IMR-90 (cell line): ENCODE results near the gene UNC13A. TPM values are rescaled to one million over a fixed set of nuclear protein-coding genes. Genes with fewer than 3 reads are reported as not detected.
A peak's percentile ranks its signal among the peaks of the same experiment; 100 is the strongest.

Source experiments
- ATAC-seq: fragments of 200-7000 bp; cut with Tn5 transposase; 2 replicates; pipeline ENCODE4 v1.9.1; 2020; ENCODE audit warnings: low read depth, mild to moderate bottlenecking, moderate library complexity
- BruUV-seq: library from RNA; stranded (reverse); fragments of 400-500 nt; replicated peaks from 2 replicates; lab custom pipeline; 2021; lab: Mats Ljungman, UMichigan
- CTCF ChIA-PET: fragments of 300-600 bp; formaldehyde crosslinking; extraction: SDS; loops from one replicate; lab custom pipeline; 2021; ENCODE audit warnings: antibody characterized with exemption; lab: Yijun Ruan, JAX
- POLR2A ChIA-PET: fragments of 300-600 bp; sonication (Branson Sonifier 250); formaldehyde crosslinking; loops from one replicate; lab custom pipeline; 2022; ENCODE audit warnings: antibody characterized with exemption; ENCODE audit not compliant: unreplicated experiment; lab: Charles Lee
- DNase-seq: peaks from one replicate; pipeline ENCODE4 v3.0.0; 2013
- H2AFZ ChIP-seq: replicated peaks from 2 replicates; pipeline ENCODE3; 2013; ENCODE audit warnings: low read length, mild to moderate bottlenecking; ENCODE audit not compliant: poor library complexity
- H2AK5ac ChIP-seq: 2 replicates; pipeline ENCODE4 v1.6.1; 2013; ENCODE audit warnings: low read depth, low read length, inconsistent platforms
- H2AK9ac ChIP-seq: replicated peaks from 2 replicates; pipeline ENCODE3; 2013; ENCODE audit warnings: mild to moderate bottlenecking, low read depth, low read length, moderate library complexity; ENCODE audit not compliant: poor library complexity
- H2BK120ac ChIP-seq: 2 replicates; pipeline ENCODE4 v1.6.1; 2013; ENCODE audit warnings: low read depth, low read length, inconsistent platforms
- H2BK15ac ChIP-seq: 3 replicates; pipeline ENCODE4 v1.6.1; 2013; ENCODE audit warnings: low read depth, low read length, inconsistent platforms
- H2BK20ac ChIP-seq: 2 replicates; pipeline ENCODE4 v1.6.1; 2013; ENCODE audit warnings: low read depth, mild to moderate bottlenecking, inconsistent platforms, low read length, moderate library complexity
- H2BK5ac ChIP-seq: 2 replicates; pipeline ENCODE4 v1.6.1; 2013; ENCODE audit warnings: mild to moderate bottlenecking, low read depth, low read length, inconsistent platforms; ENCODE audit not compliant: poor library complexity, severe bottlenecking
- H3K14ac ChIP-seq: replicated peaks from 2 replicates; pipeline ENCODE4 v1.6.1; 2013; ENCODE audit warnings: low read depth, low read length, inconsistent platforms
- H3K18ac ChIP-seq: 2 replicates; pipeline ENCODE4 v1.6.1; 2013; ENCODE audit warnings: low read depth, low read length, control low read depth
- H3K23ac ChIP-seq: 2 replicates; pipeline ENCODE4 v1.6.1; 2013; ENCODE audit warnings: low read depth, low read length, inconsistent platforms
- H3K27ac ChIP-seq: 2 replicates; pipeline ENCODE4 v1.5.1; 2013; ENCODE audit warnings: mild to moderate bottlenecking, control low read depth, low read length; ENCODE audit not compliant: insufficient read depth
- H3K27me3 ChIP-seq: 2 replicates; pipeline ENCODE4 v1.6.1; 2013; ENCODE audit warnings: low read length; ENCODE audit not compliant: control insufficient read depth, insufficient read depth
- H3K36me3 ChIP-seq: 2 replicates; pipeline ENCODE4 v1.6.1; 2013; ENCODE audit warnings: low read length, mixed read lengths; ENCODE audit not compliant: control insufficient read depth, insufficient read depth
- H3K4ac ChIP-seq: 2 replicates; pipeline ENCODE4 v1.6.1; 2013; ENCODE audit warnings: low read depth, low read length, inconsistent platforms
- H3K4me1 ChIP-seq: 2 replicates; pipeline ENCODE4 v1.6.1; 2013; ENCODE audit warnings: low read length, mixed read lengths; ENCODE audit not compliant: control insufficient read depth, insufficient read depth
- H3K4me2 ChIP-seq: 2 replicates; pipeline ENCODE4 v1.6.1; 2013; ENCODE audit warnings: low read depth, mild to moderate bottlenecking, control low read depth, low read length, moderate library complexity
- H3K4me3 ChIP-seq: 2 replicates; pipeline ENCODE4 v1.5.1; 2013; ENCODE audit warnings: low read depth, mild to moderate bottlenecking, control low read depth, low read length, moderate library complexity; ENCODE audit not compliant: insufficient read depth
- H3K56ac ChIP-seq: 2 replicates; pipeline ENCODE4 v1.6.1; 2013; ENCODE audit warnings: low read length, inconsistent platforms; ENCODE audit not compliant: insufficient read depth; ENCODE audit errors: extremely low read depth
- H3K79me1 ChIP-seq, 2 experiments: 2 replicates each; pipeline ENCODE4 v1.6.1; 2013; ENCODE audit warnings: low read length in 2 of 2, inconsistent platforms in 1 of 2, low read depth in 1 of 2
- H3K9ac ChIP-seq: 2 replicates; pipeline ENCODE4 v1.6.1; 2013; ENCODE audit warnings: low read depth, low read length, control low read depth
- H3K9me1 ChIP-seq: 2 replicates; pipeline ENCODE4 v1.6.1; 2013; ENCODE audit warnings: low read length, inconsistent platforms; ENCODE audit not compliant: insufficient read depth
- H3K9me3 ChIP-seq: 2 replicates; pipeline ENCODE4 v1.6.1; 2013; ENCODE audit warnings: low read length; ENCODE audit not compliant: control insufficient read depth, insufficient read depth
- H4K20me1 ChIP-seq: 2 replicates; pipeline ENCODE4 v1.6.1; 2013; ENCODE audit warnings: low read length, inconsistent platforms; ENCODE audit not compliant: insufficient read depth
- H4K5ac ChIP-seq: 2 replicates; pipeline ENCODE4 v1.6.1; 2013; ENCODE audit warnings: mild to moderate bottlenecking, low read depth, low read length, control low read depth
- H4K8ac ChIP-seq, 2 experiments: 2 replicates each; pipeline ENCODE4 v1.6.1; 2013; ENCODE audit warnings: low read depth in 2 of 2, low read length in 2 of 2, control low read depth in 1 of 2, inconsistent platforms in 1 of 2
- H4K91ac ChIP-seq: 2 replicates; pipeline ENCODE4 v1.6.1; 2013; ENCODE audit warnings: low read depth, low read length, inconsistent platforms; ENCODE audit not compliant: insufficient read depth
- BHLHE40 ChIP-seq: fragments of 150-350 bp; IDR thresholded peaks from 2 replicates; pipeline ENCODE4 v1.6.1; 2016; ENCODE audit warnings: mild to moderate bottlenecking, low read depth, low read length
- CHD1 ChIP-seq: IDR thresholded peaks from 2 replicates; pipeline ENCODE4 v1.6.1; 2012; ENCODE audit warnings: low read depth, low read length, improper control_type of control experiment
- CTCF ChIP-seq: conservative IDR thresholded peaks from 2 replicates; pipeline ENCODE4 v1.5.1; 2012; ENCODE audit warnings: mild to moderate bottlenecking, low read depth, low read length, improper control_type of control experiment
- FOS ChIP-seq: fragments of 150-350 bp; IDR thresholded peaks from 2 replicates; pipeline ENCODE4 v1.6.1; 2016; ENCODE audit warnings: low read depth, low read length
- NFE2L2 ChIP-seq: fragments of 150-350 bp; IDR thresholded peaks from 2 replicates; pipeline ENCODE4 v1.6.1; 2016; ENCODE audit warnings: low read depth, mild to moderate bottlenecking, low read length
- SMC3 ChIP-seq: fragments of 150-350 bp; IDR thresholded peaks from 2 replicates; pipeline ENCODE4 v1.6.1; 2016; ENCODE audit warnings: low read depth, mild to moderate bottlenecking, antibody characterized with exemption, low read length, moderate library complexity
- WGBS, 2 experiments: methylation state at CpG; one replicate each; pipeline versions ENCODE4 v1.1.5 to v1.1.7; 2013; ENCODE audit warnings: missing lambda C conversion rate in 2 of 2; ENCODE audit not compliant: insufficient read length in 1 of 2; ENCODE audit errors: extremely low coverage in 2 of 2; 5-methylcytosine and 5-hydroxymethylcytosine counted together
- dilution Hi-C: fragments of 300-500 bp; cut with HindIII; formaldehyde crosslinking; loops from one replicate; pipeline ENCODE4 v1.14.3; 2018; ENCODE audit warnings: low sequenced_read_pairs; ENCODE audit not compliant: unreplicated experiment
- in situ Hi-C: fragments of 300-500 bp; cut with MboI; formaldehyde crosslinking; loops from 3 replicates; pipeline ENCODE4 v1.14.3; 2019; ENCODE audit warnings: low sequenced_read_pairs, inconsistent platforms, mixed read lengths
- intact Hi-C: fragments of 100-400 bp; cut with micrococcal nuclease; formaldehyde crosslinking; loops from 2 replicates; pipeline ENCODE4 v1.10.0; 2022
- polyA plus RNA-seq, 3 experiments: library from polyadenylated mRNA; depleted of rRNA; stranded (reverse); fragments of >200 nt; gene quantifications; 2 replicates each; pipeline ENCODE4 v1.2.3, GENCODE V29; 2012; ENCODE audit warnings: low replicate concordance in 1 of 3
- total RNA-seq: library from RNA; depleted of rRNA; stranded (reverse); fragments of >200 nt; gene quantifications from 2 replicates; pipeline ENCODE4 v1.2.3, GENCODE V29; 2012

The UNC13A gene
- total and polyA plus RNA-seq, 2 of the 4 experiments (the other 2 are of a cell fraction) = 0.18 to 0.22 TPM

DNA sequence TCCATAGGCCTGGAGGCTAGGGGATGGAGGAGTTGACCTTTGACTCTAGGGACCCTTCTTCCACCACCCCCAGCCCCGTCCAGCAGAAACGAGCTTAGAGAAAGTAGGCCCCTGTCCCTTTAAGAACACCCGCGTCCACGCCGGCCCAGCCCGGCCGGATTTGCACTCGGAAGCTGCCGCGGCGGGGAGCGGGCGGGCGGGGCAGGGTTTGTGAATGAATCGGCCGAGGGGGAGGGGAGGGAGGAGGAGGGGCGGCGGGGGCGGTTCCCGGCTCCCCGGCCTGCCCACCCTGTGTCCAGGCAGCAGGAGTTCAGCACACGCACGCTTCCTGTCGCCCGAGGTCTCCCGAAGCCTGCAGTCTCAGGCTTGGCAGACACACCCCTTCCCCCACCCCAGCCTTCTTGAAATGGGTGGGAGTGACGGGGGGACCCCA, 1.5 kb downstream of the UNC13A start:
- DNase-seq (no peak), ATAC-seq (peak; percentile 24; the same call in 1 of the 2 replicates)
- dilution Hi-C loops = no loop called here
- peak overlapping the region; percentile 17 for H3K4me2 ChIP-seq
- H3K23ac ChIP-seq = no peak overlapping the region
- peaks cover 9% of the 10 kb centered on the region; the same call in 1 of the 2 replicates for H3K9me1 ChIP-seq
- BruUV-seq = no TSS peak
- TF ChIP-seq BHLHE40 (no peak), NFE2L2 (no peak), FOS (no peak), SMC3 (no peak), CTCF (no peak), CHD1 (no peak)
- H3K56ac ChIP-seq = no peak overlapping the region
- intact Hi-C loops = no loop called here
- H3K14ac ChIP-seq = no peak overlapping the region; the same call in 1 of the 2 replicates
- H3K4me3 ChIP-seq = peak overlapping the region; percentile 7; the same call in 1 of the 2 replicates
- peak overlapping the region in 1 of 2 experiments; percentile 25; a peak in 1 of 4 replicates for H4K8ac ChIP-seq
- H2BK20ac ChIP-seq = no peak overlapping the region
- no CpG with 5 or more reads among the region's 28 CpGs for WGBS, 2 experiments
- ChIA-PET POLR2A (no interaction called here), CTCF (no interaction called here)
- peak overlapping the region; percentile 20; the same call in 1 of the 2 replicates for H2BK120ac ChIP-seq
- in situ Hi-C loops = no loop called here
- H2BK5ac ChIP-seq = no peak overlapping the region
- no peaks in the 10 kb centered on the region for H3K79me1 ChIP-seq
- H4K20me1 ChIP-seq = peaks cover 4% of the 10 kb centered on the region
- no peak overlapping the region for H3K18ac ChIP-seq
- H3K36me3 ChIP-seq = no peaks in the 10 kb centered on the region
- no peak overlapping the region for H3K27ac ChIP-seq
- H2AFZ ChIP-seq = peak overlapping the region; percentile 18
- no peaks in the 10 kb centered on the region for H3K9me3 ChIP-seq
- no peak overlapping the region for H4K5ac ChIP-seq
- no peak overlapping the region for H3K9ac ChIP-seq
- H3K4me1 ChIP-seq = peaks cover 4% of the 10 kb centered on the region
- H3K4ac ChIP-seq = no peak overlapping the region
- H2AK9ac ChIP-seq = peak overlapping the region; percentile 50
- no peak overlapping the region for H2AK5ac ChIP-seq
- peak overlapping the region; percentile 50; the same call in 1 of the 3 replicates for H2BK15ac ChIP-seq
- H3K27me3 ChIP-seq = peaks cover 21% of the 10 kb centered on the region
- H4K91ac ChIP-seq = no peak overlapping the region; the same call in 1 of the 2 replicates
